HG03095 (cell line): ENCODE measurements around the gene MAP3K21.

ENCODE experiments used
- ATAC-seq: cut with Tn5 transposase; IDR thresholded peaks from one replicate; pipeline ENCODE4 v1.9.1; 2021; ENCODE audit warnings: moderate library complexity; ENCODE audit not compliant: unreplicated experiment

The MAP3K21 gene

DNA sequence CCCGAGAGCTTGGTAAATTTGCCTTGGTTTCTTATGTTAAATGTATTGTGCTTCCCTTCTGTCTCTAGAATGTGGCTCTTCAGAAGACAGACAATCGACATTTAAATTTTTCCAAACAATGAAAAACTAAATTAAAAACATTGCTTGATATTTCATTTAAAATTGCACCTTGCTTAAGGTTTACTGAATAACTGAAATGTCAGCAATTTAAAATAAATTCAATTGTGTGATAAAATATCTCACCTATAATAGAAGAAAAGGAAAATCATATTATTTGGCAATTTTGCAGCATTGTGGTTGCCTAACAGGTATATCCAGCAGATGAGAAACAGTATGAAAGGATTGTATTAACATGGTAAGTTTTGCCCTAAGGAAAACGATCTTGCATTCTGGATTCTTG lies 56.5 kb downstream of the MAP3K21 start:
- no peak for ATAC-seq

DNA sequence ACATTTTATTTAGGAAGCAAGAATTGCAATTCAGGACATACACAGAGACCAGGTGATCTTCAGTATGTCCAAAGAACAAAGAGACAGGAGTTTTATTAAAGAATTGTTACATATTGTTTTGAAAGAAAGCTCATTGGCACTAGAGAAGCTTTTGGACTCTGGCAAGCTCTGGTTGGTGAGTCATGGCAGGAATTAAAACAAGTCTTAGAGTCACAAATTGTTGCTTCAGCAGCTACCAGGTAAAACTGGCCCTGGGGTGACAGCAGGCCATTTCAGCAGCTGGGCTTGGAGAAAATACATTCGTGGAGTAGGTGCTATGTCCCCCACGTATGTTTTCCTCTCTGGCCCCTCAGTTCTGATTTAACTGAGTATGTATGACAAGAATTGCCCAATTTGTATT lies 58.8 kb downstream of the MAP3K21 start:
- ATAC-seq = no peak

DNA sequence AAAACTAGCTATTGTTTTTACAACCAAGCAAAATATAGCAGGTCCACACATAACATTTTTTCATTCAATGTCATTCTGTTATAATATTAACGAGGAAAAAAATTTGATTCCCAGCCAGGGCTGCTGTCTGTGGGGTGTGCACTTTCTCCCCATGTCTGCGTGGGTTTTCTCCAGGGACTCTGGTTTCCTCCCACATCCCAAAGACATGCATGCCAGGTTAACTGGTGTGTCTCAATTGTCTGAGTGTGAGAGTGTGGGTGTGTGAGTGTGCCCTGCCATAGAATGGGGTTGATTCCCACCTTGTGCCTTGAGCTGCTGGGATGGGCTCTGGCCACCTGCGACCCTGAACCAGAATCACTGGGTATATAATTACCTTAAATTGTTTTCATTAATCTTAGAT lies 60.1 kb downstream of the MAP3K21 start:
- no peak for ATAC-seq

DNA sequence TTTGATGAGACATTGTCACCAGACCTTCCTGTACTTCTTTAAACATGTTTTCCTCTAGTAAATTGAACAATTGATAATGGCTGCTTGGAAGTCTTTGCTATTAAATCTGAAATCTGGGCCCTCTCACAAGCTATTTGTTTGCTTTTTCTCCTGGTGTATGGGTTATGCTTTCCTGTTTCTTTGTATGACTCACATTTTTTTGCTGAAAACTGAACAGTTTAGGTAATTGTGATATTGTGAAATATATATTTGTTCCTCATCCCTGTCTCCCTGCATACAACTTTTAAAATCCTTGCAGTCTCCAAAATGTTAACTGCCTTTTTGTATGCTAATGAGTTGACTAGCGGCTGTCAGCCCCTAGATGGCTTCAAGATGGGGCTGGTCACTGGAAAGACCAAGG lies 61.6 kb downstream of the MAP3K21 start:
- no peak for ATAC-seq

- no peak for ATAC-seq
Measured at GRCh38 chr1:233389893-233390292, 62.4 kb downstream of the MAP3K21 start.

- no peak for ATAC-seq
Measured at GRCh38 chr1:233390842-233391737, 63.6 kb downstream of the MAP3K21 start.

- ATAC-seq = no peak
Measured at GRCh38 chr1:233393084-233393840, 65.7 kb downstream of the MAP3K21 start.

- no peak for ATAC-seq
Measured at GRCh38 chr1:233393926-233394680, 66.6 kb downstream of the MAP3K21 start.

DNA sequence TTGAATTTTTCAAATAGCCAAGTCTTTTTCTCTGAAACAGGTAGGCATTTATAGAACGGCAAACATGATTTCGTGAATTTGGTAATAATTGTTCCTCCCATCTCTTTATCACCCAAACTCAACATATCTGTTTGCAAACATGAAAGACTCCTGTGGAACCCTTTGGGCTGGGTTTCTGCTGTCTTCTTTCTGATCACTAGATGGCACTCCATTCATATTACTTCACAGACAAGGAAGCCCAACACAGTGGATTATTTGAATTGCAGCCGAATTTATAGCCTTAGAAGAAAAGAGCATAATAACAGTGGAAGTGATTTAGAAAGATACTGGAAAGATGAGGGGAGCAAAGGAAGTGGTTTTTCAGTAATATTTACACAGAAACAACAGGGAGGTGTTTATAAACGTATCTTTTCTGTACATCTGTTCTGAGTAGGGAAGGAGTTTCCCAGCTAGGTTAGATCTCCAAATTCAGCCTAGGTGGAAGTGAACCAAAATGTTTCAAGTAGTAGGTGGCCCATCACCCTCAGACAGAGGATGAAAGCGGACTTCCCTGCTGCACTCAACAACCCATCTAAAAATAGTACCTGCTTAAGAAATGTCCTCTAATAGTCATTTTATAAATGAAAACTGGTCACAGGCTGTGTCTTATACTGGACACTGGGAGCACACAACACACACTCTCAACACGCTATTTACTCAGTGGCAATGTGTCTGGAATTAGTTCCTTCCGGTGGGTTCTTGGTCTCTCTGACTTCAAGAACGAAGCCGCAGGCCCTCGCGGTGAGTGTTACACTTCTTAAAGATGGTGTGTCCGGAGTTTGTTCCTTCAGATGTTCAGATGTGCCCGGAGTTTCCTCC lies 67.6 kb downstream of the MAP3K21 start:
- ATAC-seq = no peak

- ATAC-seq = no peak
Measured at GRCh38 chr1:233395863-233396646, 68.5 kb downstream of the MAP3K21 start.

DNA sequence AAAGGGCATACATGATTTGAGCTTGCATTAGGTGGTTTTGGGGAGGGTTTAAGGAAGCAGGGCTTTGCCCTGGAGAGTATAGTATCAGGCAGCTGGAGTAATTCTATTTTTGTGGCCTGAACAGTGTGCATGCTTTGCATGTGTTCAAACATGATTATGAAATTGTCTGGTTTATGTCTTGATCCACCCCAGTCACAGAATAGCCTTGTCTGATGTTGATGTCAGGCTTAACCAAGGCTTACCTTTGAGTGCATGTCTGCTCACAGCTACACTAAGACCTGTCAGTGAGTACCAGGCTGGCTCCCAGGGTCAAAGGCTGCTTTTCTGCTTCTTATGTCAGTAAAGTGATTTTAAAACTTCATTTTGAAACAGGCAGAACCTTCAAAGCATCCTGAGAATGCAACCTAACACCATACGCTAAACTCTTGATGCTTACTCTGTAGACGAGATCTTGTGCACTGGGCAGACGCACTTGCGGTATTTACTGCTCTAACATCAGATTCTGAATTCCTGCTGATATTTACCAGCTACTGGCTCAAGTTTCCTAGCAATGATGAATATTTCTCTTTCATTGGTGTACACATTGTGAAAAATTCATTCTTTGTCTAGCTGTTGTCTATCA lies 78.9 kb downstream of the MAP3K21 start:
- no peak for ATAC-seq

- ATAC-seq = no peak
Measured at GRCh38 chr1:233406994-233407631, 79.6 kb downstream of the MAP3K21 start.

DNA sequence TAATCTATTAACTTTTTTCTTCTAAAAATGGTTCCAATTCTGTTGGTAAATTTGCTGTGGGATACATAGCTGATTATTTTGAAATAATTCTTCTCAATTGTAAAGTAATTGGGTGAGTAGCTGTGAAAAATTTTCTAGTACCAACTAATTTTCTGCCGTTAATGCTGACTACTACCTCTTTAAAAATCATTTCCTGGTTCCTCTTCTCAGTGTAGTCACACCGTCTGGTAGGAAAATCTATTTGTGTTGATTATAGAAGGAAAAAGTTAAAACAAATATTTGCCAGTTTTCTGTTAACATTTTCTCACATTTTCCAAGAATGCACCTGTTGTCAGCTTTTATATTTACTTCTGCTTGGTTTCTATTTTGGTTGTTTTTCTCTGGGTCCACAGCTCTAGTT lies 82.0 kb downstream of the MAP3K21 start:
- no peak for ATAC-seq

DNA sequence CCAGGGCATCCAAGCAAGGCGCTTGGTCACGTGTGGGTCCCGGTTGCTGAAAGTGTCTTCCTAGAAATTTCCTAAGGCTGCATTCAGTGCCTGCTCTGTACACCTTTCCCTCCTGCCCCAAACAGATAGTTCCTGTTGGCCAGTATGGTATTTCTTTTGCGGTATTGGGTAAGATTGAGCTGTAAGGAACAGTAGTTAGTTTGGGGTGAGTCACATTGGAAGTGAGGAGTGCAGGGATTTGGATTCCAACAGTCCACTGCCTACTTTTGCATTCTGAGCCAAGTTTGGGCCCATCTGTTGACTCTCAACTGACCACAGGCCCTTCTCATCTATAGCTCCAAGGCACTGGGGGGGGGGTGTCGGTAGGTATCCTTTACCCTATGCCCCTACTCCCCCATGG lies 83.4 kb downstream of the MAP3K21 start:
- no peak for ATAC-seq

DNA sequence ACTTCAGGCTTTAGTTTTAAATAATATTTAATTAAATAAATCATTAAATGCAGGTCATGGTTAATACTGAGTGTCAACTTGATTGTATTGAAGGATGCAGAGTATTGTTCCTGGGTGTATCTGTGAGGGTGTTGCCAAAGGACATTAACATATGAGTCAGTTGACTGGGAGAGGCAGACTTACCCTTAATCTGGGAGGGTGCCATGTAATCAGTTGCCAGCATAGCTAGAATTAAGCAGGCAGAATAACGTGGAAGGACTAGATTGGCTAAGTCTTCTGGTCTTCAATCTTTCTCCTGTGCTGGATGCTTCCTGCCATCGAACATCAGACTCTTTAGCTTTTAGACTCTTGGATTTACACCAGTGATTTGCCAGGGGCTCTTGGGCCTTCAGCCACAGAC lies 85.3 kb downstream of the MAP3K21 start:
- no peak for ATAC-seq

DNA sequence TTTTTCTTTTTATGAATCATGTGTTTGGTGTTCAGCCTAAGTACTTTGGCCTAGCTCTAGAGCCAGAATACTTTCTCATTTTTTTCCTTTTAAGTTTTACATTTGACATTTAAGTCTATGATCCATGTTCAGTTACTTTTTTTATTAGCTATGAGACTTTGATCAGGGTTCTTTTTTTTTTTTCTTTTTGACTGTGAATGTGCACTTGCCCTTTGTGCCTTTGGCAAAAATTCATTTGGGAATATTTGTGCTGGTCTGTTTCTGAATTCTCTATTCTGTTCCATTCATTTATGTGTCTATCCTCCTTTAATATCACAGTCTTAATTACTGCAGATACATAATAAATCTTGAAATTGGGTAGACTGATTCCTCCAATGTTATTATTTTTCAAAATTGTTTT lies 93.8 kb downstream of the MAP3K21 start:
- no peak for ATAC-seq

DNA sequence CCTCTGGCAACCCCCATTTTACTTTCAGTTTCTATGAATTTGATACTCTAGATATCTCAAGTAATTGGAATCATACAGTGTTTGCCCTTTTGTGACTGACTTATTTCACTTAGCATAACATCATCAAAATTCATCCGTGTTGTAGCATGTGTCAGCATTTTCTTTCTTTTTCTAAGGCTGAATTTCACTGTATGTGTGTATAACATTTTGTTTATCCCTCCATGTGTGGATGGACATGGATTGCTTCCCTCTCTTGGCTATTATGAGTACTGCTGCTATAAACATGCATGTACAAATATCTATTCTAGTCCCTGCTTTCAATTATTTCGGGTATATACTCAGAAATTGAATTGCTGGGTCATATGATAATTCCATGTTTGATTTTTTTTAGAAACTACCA lies 97.3 kb downstream of the MAP3K21 start:
- ATAC-seq = no peak

DNA sequence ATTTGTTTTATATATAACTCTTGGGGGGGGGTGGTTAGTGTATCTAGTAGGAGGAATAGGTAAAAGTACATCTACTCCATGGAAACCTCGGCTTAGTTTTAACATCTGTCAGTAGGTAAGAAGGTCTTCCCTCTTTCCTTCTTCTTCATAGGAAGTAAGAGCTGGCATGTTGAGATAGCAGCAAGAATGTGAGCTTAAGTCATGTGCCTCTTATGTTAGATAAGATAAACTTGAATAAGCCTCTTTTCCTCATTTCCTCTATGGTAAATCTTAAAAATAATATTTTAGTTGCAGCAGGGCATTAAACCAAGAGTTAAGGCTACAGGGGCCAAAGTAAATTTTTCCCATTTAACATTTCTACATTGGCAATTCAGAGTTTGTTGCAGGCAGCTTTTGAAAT lies 100.4 kb downstream of the MAP3K21 start:
- ATAC-seq = no peak
